Gastroesophageal sphincter (tissue), 4 donors: ENCODE results near the gene MLNR. TPM values are rescaled to one million over a fixed set of nuclear protein-coding genes. Genes with fewer than 3 reads are reported as not detected.

ENCODE experiments used
- ATAC-seq: fragments of 150-250 bp; one replicate; pipeline ENCODE4 v1.9.1; 2016; ENCODE audit warnings: mild to moderate bottlenecking, moderate library complexity
- H3K27ac ChIP-seq, 4 donors: fragments of 200-600 bp; sonication (generic) in 3 of 4; 1 replicate in 3 of 4; 2 replicates in 1 of 4; pipeline ENCODE4 v1.5.1; 2016 to 2019
- H3K27me3 ChIP-seq: fragments of 200-600 bp; sonication (generic); one replicate; pipeline ENCODE4 v1.5.1; 2019
- H3K36me3 ChIP-seq, 2 donors: fragments of 200-600 bp; sonication (generic); one replicate each; pipeline ENCODE4 v1.5.1; 2019; ENCODE audit warnings: control low read depth in 1 of 2
- H3K4me1 ChIP-seq, 3 donors: fragments of 200-600 bp; sonication (generic); 1 replicate in 2 of 3; 2 replicates in 1 of 3; pipeline ENCODE4 v1.5.1; 2016 to 2019; ENCODE audit warnings: control low read depth in 2 of 3
- H3K4me3 ChIP-seq, 2 donors: fragments of 200-600 bp; sonication (generic); one replicate each; pipeline ENCODE4 v1.5.1; 2019; ENCODE audit warnings: mild to moderate bottlenecking in 1 of 2, moderate library complexity in 1 of 2
- H3K9me3 ChIP-seq, 3 donors: fragments of 200-600 bp; sonication (generic); one replicate each; pipeline ENCODE4 v1.5.1; 2017 to 2019; ENCODE audit warnings: control low read depth in 2 of 3
- CTCF ChIP-seq, 4 experiments: fragments of 200-600 bp in 2 of 4; fragments of 450-650 bp in 2 of 4; sonication (generic) in 1 of 4; IDR thresholded peaks; one replicate each; pipeline ENCODE4 v1.5.1; 2017 to 2019; ENCODE audit warnings: antibody characterized with exemption in 4 of 4, mild to moderate bottlenecking in 2 of 4, moderate library complexity in 2 of 4
- EP300 ChIP-seq: sonication (generic); formaldehyde crosslinking; IDR thresholded peaks from one replicate; pipeline ENCODE4 v1.6.1; 2017; ENCODE audit warnings: antibody characterized with exemption, mild to moderate bottlenecking
- POLR2A ChIP-seq, 2 donors: fragments of 450-650 bp; IDR thresholded peaks; one replicate each; pipeline ENCODE4 v1.6.1; 2017; ENCODE audit warnings: antibody characterized with exemption in 2 of 2, mild to moderate bottlenecking in 2 of 2, moderate library complexity in 1 of 2
- POLR2AphosphoS5 ChIP-seq: sonication (generic); formaldehyde crosslinking; IDR thresholded peaks from one replicate; pipeline ENCODE4 v1.6.1; 2017; ENCODE audit warnings: antibody characterized with exemption
- WGBS, 2 donors: methylation state at CpG; one replicate each; pipeline ENCODE4 v1.1.5; 2018; ENCODE audit warnings: low coverage in 1 of 2; 5-methylcytosine and 5-hydroxymethylcytosine counted together
- total RNA-seq, 4 donors: library from RNA; depleted of rRNA; stranded (reverse); fragments of >200 nt; gene quantifications; one replicate each; pipeline ENCODE4 v1.1.0, GENCODE V29; 2016

MLNR gene
- total RNA-seq, 4 donors from 2014 or later, result 0.35 TPM; not detected in 3

GRCh38 chr13:49210669-49211068 lies 9.5 kb upstream of the MLNR start:
- H3K4me3 ChIP-seq, result no peak overlapping the region
- no peak overlapping the region for H3K27ac ChIP-seq
- ATAC-seq, result no peak
- 92 to 100% methylated on average over 1 to 5 of the region's 5 CpGs for WGBS, 2 donors
- no peaks in the 10 kb centered on the region for H3K27me3 ChIP-seq
- no peak for TF ChIP-seq POLR2AphosphoS5
- TF ChIP-seq EP300, result no peak
- TF ChIP-seq POLR2A (IDR thresholded peaks at IDR 0.05), result no peak
- TF ChIP-seq CTCF (IDR thresholded peaks at IDR 0.05), result no peak
- H3K9me3 ChIP-seq, result no peaks in the 10 kb centered on the region
- peaks cover 0 to 44% of the 10 kb centered on the region in 2 donors for H3K36me3 ChIP-seq
- H3K4me1 ChIP-seq, result no peaks in the 10 kb centered on the region

GRCh38 chr13:49213539-49213938 lies 6.6 kb upstream of the MLNR start:
- WGBS, 2 donors, result 100% methylated on average over 1 of the region's 1 CpG
- H3K4me3 ChIP-seq, result no peak overlapping the region

GRCh38 chr13:49213997-49214916 lies 5.9 kb upstream of the MLNR start:
- Histone ChIP-seq H3K36me3 (peaks cover 0 to 10% of the 10 kb centered on the region in 2 donors), H3K27ac (no peak overlapping the region), H3K27me3 (peaks cover 17% of the 10 kb centered on the region), H3K4me1 (peaks cover 0 to 7% (median 0%) of the 10 kb centered on the region in 3 donors), H3K9me3 (no peaks in the 10 kb centered on the region), H3K4me3 (no peak overlapping the region)
- TF ChIP-seq EP300 (no peak), POLR2A (IDR thresholded peaks at IDR 0.05) (no peak), CTCF (IDR thresholded peaks at IDR 0.05) (no peak), POLR2AphosphoS5 (no peak)
- ATAC-seq, result peak; percentile 16
- WGBS, 2 donors, result 58 to 70% methylated on average over 4 to 5 of the region's 6 CpGs

More at GRCh38 chr13:49213539-49213938, 6.6 kb upstream of the MLNR start:
- no peaks in the 10 kb centered on the region for H3K9me3 ChIP-seq
- peaks cover 0 to 3% (median 0%) of the 10 kb centered on the region in 3 donors for H3K4me1 ChIP-seq
- no peak overlapping the region for H3K27ac ChIP-seq
- TF ChIP-seq POLR2A (IDR thresholded peaks at IDR 0.05) (no peak), POLR2AphosphoS5 (no peak), EP300 (no peak), CTCF (IDR thresholded peaks at IDR 0.05) (no peak)
- H3K36me3 ChIP-seq, result peaks cover 0 to 15% of the 10 kb centered on the region in 2 donors
- ATAC-seq, result no peak
- peaks cover 10% of the 10 kb centered on the region for H3K27me3 ChIP-seq

- no peak overlapping the region for H3K4me3 ChIP-seq
- peaks cover 24% of the 10 kb centered on the region for H3K27me3 ChIP-seq
- no peak overlapping the region for H3K27ac ChIP-seq
- H3K36me3 ChIP-seq, result peaks cover 0 to 7% of the 10 kb centered on the region in 2 donors
- H3K4me1 ChIP-seq, result peaks cover 0 to 13% (median 0%) of the 10 kb centered on the region in 3 donors
- 44 to 77% methylated on average over 3 of the region's 6 CpGs for WGBS, 2 donors
- no peak for TF ChIP-seq CTCF (IDR thresholded peaks at IDR 0.05)
- no peak for TF ChIP-seq EP300
- no peak for TF ChIP-seq POLR2A (IDR thresholded peaks at IDR 0.05)
- TF ChIP-seq POLR2AphosphoS5, result no peak
- H3K9me3 ChIP-seq, result no peaks in the 10 kb centered on the region
- peak; percentile 22 for ATAC-seq
Measured at GRCh38 chr13:49214917-49215376, 5.2 kb upstream of the MLNR start.
